Measurements from ENCODE around the gene TXLNB. TPM values are rescaled to one million over a fixed set of nuclear protein-coding genes. Genes with fewer than 3 reads are reported as not detected.

TXLNB gene
- total RNA-seq, 1 experiment from 2014 or later, result 0.15 TPM

GRCh38 chr6:139334806-139335446 is 43.1 kb upstream of the TXLNB start (continued):
- TF ChIP-seq ZNF532 (CRISPR knock-in tag; IDR thresholded peaks at IDR 0.05; ENCODE audit: borderline replicate concordance), result no peak
- TF ChIP-seq HMGXB4 (CRISPR knock-in tag; IDR thresholded peaks at IDR 0.05), result no peak
- no peak for TF ChIP-seq NR3C1 (CRISPR knock-in tag; conservative IDR thresholded peaks at IDR 0.05; ENCODE audit: low read depth)
- TF ChIP-seq CREM (CRISPR knock-in tag; IDR thresholded peaks at IDR 0.05), result no peak
- TF ChIP-seq EMX1 (CRISPR knock-in tag; IDR thresholded peaks at IDR 0.05), result no peak
- no peak for TF ChIP-seq ERG (CRISPR knock-in tag; IDR thresholded peaks at IDR 0.05)
- no peak for TF ChIP-seq FOXK1 (CRISPR knock-in tag; IDR thresholded peaks at IDR 0.05)
- no peak for TF ChIP-seq ATF2 (CRISPR knock-in tag; IDR thresholded peaks at IDR 0.05; ENCODE audit: borderline replicate concordance, low read depth)
- no peak for TF ChIP-seq ZNF138 (CRISPR knock-in tag; conservative IDR thresholded peaks at IDR 0.05)

GRCh38 chr6:139330826-139331500 is 39.2 kb upstream of the TXLNB start:
- ATAC-seq (no peak), DNase-seq (ENCODE audit: low spot score) (no peak)
- ChIA-PET POLR2A (no interaction called here), CTCF (interaction anchor here (0.8 kb wide), 1 partner anchor 112 kb away, joined by 3 read pairs; no protein-coding TSS in a partner anchor)
- Mint-ChIP-seq H3K4me1 (peaks cover 3% of the 10 kb centered on the region), H3K4me3 (no peak overlapping the region), H3K27ac (no peak overlapping the region), H3K9me3 (peaks cover 15% of the 10 kb centered on the region), H3K27me3 (ENCODE audit: low read depth) (no peaks in the 10 kb centered on the region), H3K36me3 (peaks cover 9% of the 10 kb centered on the region)
- no peak for TF ChIP-seq ESRRA (CRISPR knock-in tag; IDR thresholded peaks at IDR 0.05; ENCODE audit: borderline replicate concordance)
- TF ChIP-seq STAT6 (CRISPR knock-in tag; conservative IDR thresholded peaks at IDR 0.05; ENCODE audit: low read depth), result no peak
- TF ChIP-seq AR (CRISPR knock-in tag; IDR thresholded peaks at IDR 0.05), result no peak
- no peak for TF ChIP-seq ZBTB43 (CRISPR knock-in tag; IDR thresholded peaks at IDR 0.05)
- TF ChIP-seq MLX (CRISPR knock-in tag; IDR thresholded peaks at IDR 0.05), result no peak
- no peak for TF ChIP-seq KAT7 (CRISPR knock-in tag; IDR thresholded peaks at IDR 0.05; ENCODE audit: borderline replicate concordance)
- no peak for TF ChIP-seq ZNF263 (CRISPR knock-in tag; IDR thresholded peaks at IDR 0.05; ENCODE audit: low read depth)

All from WTC11 (cell line).